Adrenal gland (tissue), 12 donors: Measurements from ENCODE around the gene MTHFD2. TPM values are rescaled to one million over a fixed set of nuclear protein-coding genes. Genes with fewer than 3 reads are reported as not detected.

ENCODE experiments used
- DNase-seq, 7 donors: peaks; one replicate each; pipeline ENCODE4 v3.0.0-alpha.2; 2019 to 2020
- H3K27ac ChIP-seq, 5 donors: fragments of 200-600 bp; sonication (generic) in 4 of 5; 1 replicate in 3 of 5; 2 replicates in 2 of 5; pipeline versions ENCODE4 v1.5.1 to v1.8.0; 2016 to 2020; ENCODE audit warnings: mild to moderate bottlenecking in 1 of 5
- H3K27me3 ChIP-seq: fragments of 200-600 bp; 2 replicates; pipeline ENCODE4 v1.8.0; 2021
- H3K36me3 ChIP-seq, 2 donors: fragments of 200-600 bp; replicated peaks in 1 of 2; 1 replicate in 1 of 2; 2 replicates in 1 of 2; pipeline versions ENCODE4 v1.5.1 to v1.8.0; 2018 to 2022
- H3K4me1 ChIP-seq, 2 donors: fragments of 200-600 bp; replicated peaks in 1 of 2; 1 replicate in 1 of 2; 2 replicates in 1 of 2; pipeline versions ENCODE4 v1.5.1 to v1.8.0; 2018 to 2021
- H3K4me3 ChIP-seq, 4 donors: fragments of 200-600 bp; sonication (generic) in 3 of 4; one replicate each; pipeline ENCODE4 v1.5.1; 2016 to 2018
- H3K9me3 ChIP-seq, 3 donors: fragments of 200-600 bp; sonication (generic) in 1 of 3; replicated peaks in 1 of 3; 1 replicate in 2 of 3; 2 replicates in 1 of 3; pipeline versions ENCODE4 v1.5.1 to v1.8.0; 2016 to 2021
- CTCF ChIP-seq, 6 experiments: fragments of 450-650 bp in 4 of 6; fragments of 200-600 bp in 2 of 6; sonication (generic) in 1 of 6; IDR thresholded peaks; 1 replicate in 5 of 6; 2 replicates in 1 of 6; pipeline versions ENCODE4 v1.5.1 to v1.8.0; 2016 to 2021; ENCODE audit warnings: antibody characterized with exemption in 6 of 6, mild to moderate bottlenecking in 2 of 6, moderate library complexity in 1 of 6
- POLR2A ChIP-seq, 2 donors: fragments of 450-650 bp; IDR thresholded peaks; one replicate each; pipeline ENCODE4 v1.6.1; 2017; ENCODE audit warnings: antibody characterized with exemption in 2 of 2, mild to moderate bottlenecking in 2 of 2, moderate library complexity in 1 of 2
- WGBS, 4 donors: extraction: QIAGEN DNeasy Blood & Tissue Kit in 2 of 4; methylation state at CpG; one replicate each; pipeline versions ENCODE4 v1.1.5 to v1.1.7; 2013 to 2017; 5-methylcytosine and 5-hydroxymethylcytosine counted together
- intact Hi-C, 2 donors: fragments of 100-400 bp; cut with DNase I; formaldehyde crosslinking; loops; one replicate each; pipeline versions ENCODE4 v1.14.1 to v1.15.0; 2022 to 2023
- polyA plus RNA-seq, 3 donors: library from polyadenylated mRNA; stranded (reverse); fragments of 200-250 nt in 2 of 3; fragments of 350-450 nt in 1 of 3; fragmentation: Illumina TruSeq in 1 of 3; extraction: RNeasy Lipid Tissue Mini Kit (QIAGEN cat#74804) in 1 of 3; gene quantifications; one replicate each; pipeline ENCODE4 v1.2.3, GENCODE V29; 2013 to 2014
- total RNA-seq, 9 donors: library from RNA; depleted of rRNA in 4 of 9; stranded (reverse); fragments of >200 nt in 4 of 9; fragments of 120-200 nt in 1 of 9; fragmentation: NEBNext Ultra II Directional in 1 of 9; extraction: Animal tissue kit (Norgen Biotek cat#: 25700) in 1 of 9; gene quantifications; one replicate each; pipeline versions ENCODE4 v1.1.0 to v1.2.4, GENCODE V29; 2013 to 2023
- donor health status: healthy with polysubstance abuse.
- donor health status: Bipolar disorder and iron deficiency.
- donor health status: DM: yes; HTN: yes; CAD: no.
- donor health status: DM: no; HTN: no; CAD: no.
- donor health status: DM: no; HTN: no; CAD: no.
- donor health status: DM: yes; HTN: yes; CAD: no.

Gene MTHFD2
- total and polyA plus RNA-seq, 12 donors = 1.6 to 24.9 (median 14.1) TPM

GRCh38 chr2:74197049-74197448 lies 1.4 kb upstream of the MTHFD2 start:
- Histone ChIP-seq H3K27ac (no peak overlapping the region), H3K27me3 (no peaks in the 10 kb centered on the region), H3K4me1 (peaks cover 14 to 35% of the 10 kb centered on the region in 2 donors), H3K9me3 (no peaks in the 10 kb centered on the region), H3K4me3 (no peak overlapping the region), H3K36me3 (no peaks in the 10 kb centered on the region)
- intact Hi-C loops = no loop called here
- no peak for TF ChIP-seq CTCF (IDR thresholded peaks at IDR 0.05)
- TF ChIP-seq POLR2A (IDR thresholded peaks at IDR 0.05) = no peak
- WGBS, 4 donors = 33 to 44% (median 40%) methylated on average over 4 of the region's 4 CpGs
- no peak for DNase-seq

GRCh38 chr2:74198023-74198460 lies 373 bp upstream of the MTHFD2 start:
- Histone ChIP-seq H3K36me3 (no peaks in the 10 kb centered on the region), H3K27ac (peak overlapping the region in 4 of 5 donors; percentile 18 to 92 (median 52)), H3K4me3 (peak overlapping the region in 2 of 4 donors; percentile 62 to 65), H3K4me1 (peaks cover 14 to 35% of the 10 kb centered on the region in 2 donors), H3K27me3 (no peaks in the 10 kb centered on the region), H3K9me3 (no peaks in the 10 kb centered on the region)
- DNase-seq = no peak
- intact Hi-C loops = no loop called here
- TF ChIP-seq POLR2A (IDR thresholded peaks at IDR 0.05) (no peak), CTCF (IDR thresholded peaks at IDR 0.05) (no peak)
- WGBS, 4 donors = 37 to 41% (median 40%) methylated on average over 16 to 18 of the region's 18 CpGs

- TF ChIP-seq CTCF (IDR thresholded peaks at IDR 0.05) (peak in 1 of 6 experiments; percentile 6), POLR2A (IDR thresholded peaks at IDR 0.05) (no peak)
- H3K4me1 ChIP-seq = peaks cover 14 to 35% of the 10 kb centered on the region in 2 donors
- no peaks in the 10 kb centered on the region for H3K9me3 ChIP-seq
- H3K36me3 ChIP-seq = no peaks in the 10 kb centered on the region
- no peaks in the 10 kb centered on the region for H3K27me3 ChIP-seq
- H3K4me3 ChIP-seq = peak overlapping the region; percentile 7 to 65 (median 60)
- peak overlapping the region in 4 of 5 donors; percentile 61 to 92 (median 82) for H3K27ac ChIP-seq
- peak in 1 of 7 donors; percentile 52 for DNase-seq
- WGBS, 4 donors = 5 to 7% (median 6%) methylated on average over 16 to 20 of the region's 20 CpGs
- intact Hi-C loops = no loop called here
Observed at GRCh38 chr2:74199275-74199701, 873 bp downstream of the MTHFD2 start.

- TF ChIP-seq POLR2A (IDR thresholded peaks at IDR 0.05) = no peak
- Histone ChIP-seq H3K4me1 (peaks cover 14 to 35% of the 10 kb centered on the region in 2 donors), H3K9me3 (no peaks in the 10 kb centered on the region), H3K36me3 (no peaks in the 10 kb centered on the region), H3K27me3 (no peaks in the 10 kb centered on the region), H3K27ac (no peak overlapping the region), H3K4me3 (peak overlapping the region in 1 of 4 donors; percentile 65)
- WGBS, 4 donors = 56 to 71% (median 65%) methylated on average over 8 of the region's 8 CpGs
- peak in 1 of 7 donors; percentile 39 for DNase-seq
- intact Hi-C loops = no loop called here
Observed at GRCh38 chr2:74199871-74200305, 1.5 kb downstream of the MTHFD2 start.

GRCh38 chr2:74201196-74201595 lies 2.8 kb downstream of the MTHFD2 start:
- H3K27me3 ChIP-seq = no peaks in the 10 kb centered on the region
- WGBS, 4 donors = 65 to 75% (median 72%) methylated on average over 3 of the region's 3 CpGs
- no peak overlapping the region for H3K4me3 ChIP-seq
- intact Hi-C loops = no loop called here
- H3K27ac ChIP-seq = peak overlapping the region in 1 of 5 donors; percentile 32
- no peak for DNase-seq
- H3K9me3 ChIP-seq = no peaks in the 10 kb centered on the region
- TF ChIP-seq CTCF (IDR thresholded peaks at IDR 0.05) (no peak), POLR2A (IDR thresholded peaks at IDR 0.05) (no peak)
- peaks cover 14 to 44% of the 10 kb centered on the region in 2 donors for H3K4me1 ChIP-seq
- H3K36me3 ChIP-seq = no peaks in the 10 kb centered on the region
